ENCODE measurements around the gene MAL.

Gene MAL

DNA sequence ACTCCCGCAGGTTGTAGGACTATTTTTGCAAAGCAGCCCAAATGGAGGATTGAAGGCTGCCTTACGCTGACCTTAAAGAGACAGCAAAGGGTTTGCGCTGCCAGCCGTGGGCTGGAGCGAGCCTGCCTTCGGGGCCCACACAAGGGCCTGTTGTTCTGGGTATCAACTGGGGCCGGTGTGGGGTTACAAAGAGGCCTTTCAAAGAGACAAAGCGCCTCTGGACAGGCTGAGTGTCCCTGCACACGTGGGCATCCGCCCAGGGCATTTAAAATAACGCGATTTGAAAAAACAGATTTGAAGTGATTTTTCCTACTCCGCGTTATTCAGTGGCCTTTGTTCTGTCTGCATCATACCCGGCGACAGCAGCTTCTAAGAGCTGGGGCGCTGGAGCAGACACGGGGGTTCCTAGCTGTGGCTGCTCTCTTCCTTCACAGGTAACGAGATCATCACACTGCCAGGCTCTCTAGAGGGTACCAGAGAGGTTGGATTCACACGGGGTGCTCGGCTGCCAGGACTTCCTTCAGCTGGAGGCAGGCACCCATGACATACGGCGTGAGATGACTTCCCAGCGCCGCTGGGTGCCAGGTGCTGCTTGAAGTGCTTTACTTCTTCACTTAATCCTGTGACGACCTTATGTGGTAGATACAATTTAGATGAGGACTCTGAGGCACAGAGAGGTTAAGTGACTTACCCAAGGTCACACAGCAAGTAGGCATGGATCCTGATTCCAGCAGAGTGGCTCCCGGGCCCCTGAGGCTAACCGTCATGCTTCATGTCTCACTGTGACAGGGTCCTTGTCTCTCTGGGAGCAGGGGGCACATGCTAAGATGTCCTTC, 32.2 kb downstream of the MAL start:
- no peak overlapping the region for H3K23ac ChIP-seq (ENCODE audit: low read depth, low read length, poor library complexity)
- H3K4me1 ChIP-seq (ENCODE audit: control insufficient read depth in 2 of 2, insufficient read depth in 1 of 2, low read depth in 1 of 2, low read length in 2 of 2), result peaks cover 8 to 23% of the 10 kb centered on the region in 2 donors
- peak overlapping the region; percentile 93 for H3K18ac ChIP-seq (ENCODE audit: low read length)
- H2AK5ac ChIP-seq (ENCODE audit: low read depth, low read length), result peak overlapping the region; percentile 38
- WGBS, 2 donors (ENCODE audit: extremely low coverage in 2 of 2, insufficient read length in 2 of 2, insufficient replicate concordance in 1 of 2), result no CpG with 5 or more reads among the region's 28 CpGs
- H3K27ac ChIP-seq (replicated peaks; ENCODE audit: low read length), result peak overlapping the region; percentile 42
- no peaks in the 10 kb centered on the region for H3K79me1 ChIP-seq (ENCODE audit: low read depth, low read length)
- no peak overlapping the region for H3K9ac ChIP-seq (ENCODE audit: low read depth, low read length, poor library complexity)
- no peak overlapping the region for H3K4ac ChIP-seq (ENCODE audit: low read length)
- peak overlapping the region; percentile 56 for H2BK5ac ChIP-seq (ENCODE audit: low read length)
- H3K36me3 ChIP-seq (replicated peaks in 1 of 2; ENCODE audit: control insufficient read depth in 2 of 2, insufficient read depth in 2 of 2, low read length in 2 of 2), result no peaks in the 10 kb centered on the region
- H3K4me3 ChIP-seq (ENCODE audit: low read length in 2 of 2), result no peak overlapping the region
- no peak overlapping the region for H2BK12ac ChIP-seq (ENCODE audit: low read length)
- H3K14ac ChIP-seq (ENCODE audit: low read length), result no peak overlapping the region
- H2BK120ac ChIP-seq (ENCODE audit: low read depth, low read length), result no peak overlapping the region
- no peak overlapping the region for H4K91ac ChIP-seq (ENCODE audit: low read depth, low read length, poor library complexity)
- DNase-seq (ENCODE audit: low spot score), result peak; percentile 21
- H3K27me3 ChIP-seq (ENCODE audit: control insufficient read depth in 3 of 3, insufficient read depth in 3 of 3, low read depth in 1 of 3, low read length in 3 of 3), result peaks cover 0 to 31% (median 0%) of the 10 kb centered on the region in 3 experiments
- no peak overlapping the region for H3K4me2 ChIP-seq (ENCODE audit: insufficient read depth, low read length, poor library complexity, severe bottlenecking)
- no peaks in the 10 kb centered on the region for H3K9me3 ChIP-seq (replicated peaks in 1 of 2; ENCODE audit: control insufficient read depth in 2 of 2, insufficient read depth in 1 of 2, low read depth in 1 of 2, low read length in 2 of 2)
- H2AFZ ChIP-seq (ENCODE audit: low read length), result peak overlapping the region; percentile 77
- H4K8ac ChIP-seq (ENCODE audit: low read depth, low read length), result no peak overlapping the region
- no peak overlapping the region for H2BK15ac ChIP-seq (ENCODE audit: low read length)

DNA sequence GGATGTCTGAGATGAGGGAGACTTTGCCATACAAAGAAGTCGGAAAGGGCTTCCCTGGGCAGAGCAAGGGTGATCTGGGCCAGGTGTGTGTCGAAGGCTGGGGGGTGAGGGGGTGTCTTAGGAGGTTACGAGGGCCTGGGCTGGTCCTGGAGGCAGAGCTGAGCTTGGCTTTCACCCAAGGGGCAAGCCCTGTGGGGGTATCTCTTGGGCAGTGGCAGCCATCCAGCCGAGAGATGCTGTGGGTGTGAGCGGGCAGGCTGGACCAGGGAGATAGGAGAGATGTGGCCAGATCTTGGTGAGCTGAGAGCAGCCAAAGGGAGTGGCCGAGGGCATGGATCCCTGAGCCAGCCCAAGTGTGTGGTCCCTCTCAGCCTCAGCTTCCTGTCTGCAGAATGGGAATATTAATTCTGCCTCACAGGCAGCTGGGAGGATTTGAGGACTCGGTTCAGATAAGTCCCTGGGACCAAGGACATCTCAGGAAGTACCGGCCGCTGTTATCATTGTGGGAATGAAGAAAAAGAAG, 33.0 kb downstream of the MAL start:
- H3K4me3 ChIP-seq (ENCODE audit: low read length in 2 of 2), result no peak overlapping the region
- peak overlapping the region; percentile 76 for H2BK12ac ChIP-seq (ENCODE audit: low read length)
- WGBS, 2 donors (ENCODE audit: extremely low coverage in 2 of 2, insufficient read length in 2 of 2, insufficient replicate concordance in 1 of 2), result no CpG with 5 or more reads among the region's 9 CpGs
- H4K91ac ChIP-seq (ENCODE audit: low read depth, low read length, poor library complexity), result no peak overlapping the region
- H3K27ac ChIP-seq (replicated peaks; ENCODE audit: low read length), result no peak overlapping the region
- no peak overlapping the region for H3K9ac ChIP-seq (ENCODE audit: low read depth, low read length, poor library complexity)
- no peak overlapping the region for H3K4ac ChIP-seq (ENCODE audit: low read length)
- H3K4me2 ChIP-seq (ENCODE audit: insufficient read depth, low read length, poor library complexity, severe bottlenecking), result no peak overlapping the region
- peak overlapping the region; percentile 97 for H2AK5ac ChIP-seq (ENCODE audit: low read depth, low read length)
- H3K36me3 ChIP-seq (replicated peaks in 1 of 2; ENCODE audit: control insufficient read depth in 2 of 2, insufficient read depth in 2 of 2, low read length in 2 of 2), result no peaks in the 10 kb centered on the region
- H2BK5ac ChIP-seq (ENCODE audit: low read length), result peak overlapping the region; percentile 5
- peaks cover 9 to 25% of the 10 kb centered on the region in 2 donors for H3K4me1 ChIP-seq (ENCODE audit: control insufficient read depth in 2 of 2, insufficient read depth in 1 of 2, low read depth in 1 of 2, low read length in 2 of 2)
- H3K9me3 ChIP-seq (replicated peaks in 1 of 2; ENCODE audit: control insufficient read depth in 2 of 2, insufficient read depth in 1 of 2, low read depth in 1 of 2, low read length in 2 of 2), result no peaks in the 10 kb centered on the region
- H3K14ac ChIP-seq (ENCODE audit: low read length), result no peak overlapping the region
- H3K18ac ChIP-seq (ENCODE audit: low read length), result peak overlapping the region; percentile 72
- no peak for DNase-seq (ENCODE audit: low spot score)
- no peak overlapping the region for H2AFZ ChIP-seq (ENCODE audit: low read length)
- H3K23ac ChIP-seq (ENCODE audit: low read depth, low read length, poor library complexity), result no peak overlapping the region
- peak overlapping the region; percentile 83 for H2BK120ac ChIP-seq (ENCODE audit: low read depth, low read length)
- H4K8ac ChIP-seq (ENCODE audit: low read depth, low read length), result no peak overlapping the region
- H3K27me3 ChIP-seq (ENCODE audit: control insufficient read depth in 3 of 3, insufficient read depth in 3 of 3, low read depth in 1 of 3, low read length in 3 of 3), result peaks cover 0 to 26% (median 0%) of the 10 kb centered on the region in 3 experiments
- H3K79me1 ChIP-seq (ENCODE audit: low read depth, low read length), result no peaks in the 10 kb centered on the region
- no peak overlapping the region for H2BK15ac ChIP-seq (ENCODE audit: low read length)

- H3K4me1 ChIP-seq (ENCODE audit: control insufficient read depth in 2 of 2, insufficient read depth in 1 of 2, low read depth in 1 of 2, low read length in 2 of 2), result peaks cover 9 to 27% of the 10 kb centered on the region in 2 donors
- H3K4me2 ChIP-seq (ENCODE audit: insufficient read depth, low read length, poor library complexity, severe bottlenecking), result no peak overlapping the region
- no peaks in the 10 kb centered on the region for H3K36me3 ChIP-seq (replicated peaks in 1 of 2; ENCODE audit: control insufficient read depth in 2 of 2, insufficient read depth in 2 of 2, low read length in 2 of 2)
- peak overlapping the region; percentile 83 for H2BK120ac ChIP-seq (ENCODE audit: low read depth, low read length)
- H3K9me3 ChIP-seq (replicated peaks in 1 of 2; ENCODE audit: control insufficient read depth in 2 of 2, insufficient read depth in 1 of 2, low read depth in 1 of 2, low read length in 2 of 2), result no peaks in the 10 kb centered on the region
- no peak overlapping the region for H2AFZ ChIP-seq (ENCODE audit: low read length)
- H3K23ac ChIP-seq (ENCODE audit: low read depth, low read length, poor library complexity), result no peak overlapping the region
- peak overlapping the region; percentile 47 for H2BK12ac ChIP-seq (ENCODE audit: low read length)
- H3K14ac ChIP-seq (ENCODE audit: low read length), result no peak overlapping the region
- peak overlapping the region; percentile 91 for H2BK15ac ChIP-seq (ENCODE audit: low read length)
- no peak for DNase-seq (ENCODE audit: low spot score)
- no peak overlapping the region for H3K4ac ChIP-seq (ENCODE audit: low read length)
- peaks cover 0 to 26% (median 0%) of the 10 kb centered on the region in 3 experiments for H3K27me3 ChIP-seq (ENCODE audit: control insufficient read depth in 3 of 3, insufficient read depth in 3 of 3, low read depth in 1 of 3, low read length in 3 of 3)
- peak overlapping the region; percentile 14 for H4K91ac ChIP-seq (ENCODE audit: low read depth, low read length, poor library complexity)
- peak overlapping the region; percentile 88 for H3K18ac ChIP-seq (ENCODE audit: low read length)
- H3K27ac ChIP-seq (replicated peaks; ENCODE audit: low read length), result no peak overlapping the region
- no peak overlapping the region for H4K8ac ChIP-seq (ENCODE audit: low read depth, low read length)
- no peak overlapping the region for H3K4me3 ChIP-seq (ENCODE audit: low read length in 2 of 2)
- peak overlapping the region; percentile 14 for H3K9ac ChIP-seq (ENCODE audit: low read depth, low read length, poor library complexity)
- peak overlapping the region; percentile 31 for H2BK5ac ChIP-seq (ENCODE audit: low read length)
- no peaks in the 10 kb centered on the region for H3K79me1 ChIP-seq (ENCODE audit: low read depth, low read length)
- no CpG with 5 or more reads among the region's 11 CpGs for WGBS, 2 donors (ENCODE audit: extremely low coverage in 2 of 2, insufficient read length in 2 of 2, insufficient replicate concordance in 1 of 2)
- peak overlapping the region; percentile 64 for H2AK5ac ChIP-seq (ENCODE audit: low read depth, low read length)
Observed at GRCh38 chr2:95058989-95059641, 33.6 kb downstream of the MAL start.
